ENCODE results near the gene GLCCI1. TPM values are rescaled to one million over a fixed set of nuclear protein-coding genes. Genes with fewer than 3 reads are reported as not detected.

GLCCI1 gene
- polyA plus RNA-seq, 2 of the 4 experiments (the other 2 are of a cell fraction), result 1.2 to 2.8 TPM

DNA sequence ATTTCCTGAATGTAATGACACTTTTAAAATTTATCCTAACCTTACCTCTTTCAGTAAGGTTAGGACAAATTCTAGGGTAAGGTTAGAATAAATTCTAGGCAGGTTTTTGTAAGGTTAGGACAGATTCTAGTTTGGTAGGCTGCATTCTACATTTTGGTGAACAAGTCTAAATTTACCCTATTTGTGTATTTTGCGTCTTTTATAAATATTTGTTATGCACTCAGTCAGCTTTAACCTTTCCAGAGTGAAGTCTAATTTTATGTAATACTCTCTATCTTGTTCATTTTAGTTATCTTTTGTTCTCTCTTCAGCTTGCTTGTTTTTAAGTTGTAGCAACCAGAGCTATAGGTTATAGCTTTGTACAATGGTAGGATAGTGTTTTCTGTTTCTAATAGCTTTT, 54.0 kb downstream of the GLCCI1 start:
- DNase-seq (ENCODE audit: low read depth in 1 of 2, low spot score in 1 of 2), result no peak
- 42% methylated on average over 1 of the region's 1 CpG for WGBS (ENCODE audit: missing lambda C conversion rate)
- Histone ChIP-seq H3K9me3 (no peaks in the 10 kb centered on the region), H3K4me2 (no peak overlapping the region), H3K27ac (no peak overlapping the region), H3K4me1 (no peaks in the 10 kb centered on the region), H3K4me3 (no peak overlapping the region)
- TF ChIP-seq SMC3 (IDR thresholded peaks at IDR 0.05), result no peak
- no peak for TF ChIP-seq RNF2 (IDR thresholded peaks at IDR 0.05; ENCODE audit: borderline replicate concordance, low read depth)
- TF ChIP-seq KDM5A (IDR thresholded peaks at IDR 0.05), result no peak
- no peak for TF ChIP-seq CEBPB (IDR thresholded peaks at IDR 0.05)
- TF ChIP-seq, protein P1, sequence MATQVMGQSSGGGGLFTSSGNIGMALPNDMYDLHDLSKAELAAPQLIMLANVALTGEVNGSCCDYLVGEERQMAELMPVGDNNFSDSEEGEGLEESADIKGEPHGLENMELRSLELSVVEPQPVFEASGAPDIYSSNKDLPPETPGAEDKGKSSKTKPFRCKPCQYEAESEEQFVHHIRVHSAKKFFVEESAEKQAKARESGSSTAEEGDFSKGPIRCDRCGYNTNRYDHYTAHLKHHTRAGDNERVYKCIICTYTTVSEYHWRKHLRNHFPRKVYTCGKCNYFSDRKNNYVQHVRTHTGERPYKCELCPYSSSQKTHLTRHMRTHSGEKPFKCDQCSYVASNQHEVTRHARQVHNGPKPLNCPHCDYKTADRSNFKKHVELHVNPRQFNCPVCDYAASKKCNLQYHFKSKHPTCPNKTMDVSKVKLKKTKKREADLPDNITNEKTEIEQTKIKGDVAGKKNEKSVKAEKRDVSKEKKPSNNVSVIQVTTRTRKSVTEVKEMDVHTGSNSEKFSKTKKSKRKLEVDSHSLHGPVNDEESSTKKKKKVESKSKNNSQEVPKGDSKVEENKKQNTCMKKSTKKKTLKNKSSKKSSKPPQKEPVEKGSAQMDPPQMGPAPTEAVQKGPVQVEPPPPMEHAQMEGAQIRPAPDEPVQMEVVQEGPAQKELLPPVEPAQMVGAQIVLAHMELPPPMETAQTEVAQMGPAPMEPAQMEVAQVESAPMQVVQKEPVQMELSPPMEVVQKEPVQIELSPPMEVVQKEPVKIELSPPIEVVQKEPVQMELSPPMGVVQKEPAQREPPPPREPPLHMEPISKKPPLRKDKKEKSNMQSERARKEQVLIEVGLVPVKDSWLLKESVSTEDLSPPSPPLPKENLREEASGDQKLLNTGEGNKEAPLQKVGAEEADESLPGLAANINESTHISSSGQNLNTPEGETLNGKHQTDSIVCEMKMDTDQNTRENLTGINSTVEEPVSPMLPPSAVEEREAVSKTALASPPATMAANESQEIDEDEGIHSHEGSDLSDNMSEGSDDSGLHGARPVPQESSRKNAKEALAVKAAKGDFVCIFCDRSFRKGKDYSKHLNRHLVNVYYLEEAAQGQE (IDR thresholded peaks at IDR 0.05), result no peak
- TF ChIP-seq ZSCAN20 (CRISPR knock-in tag; IDR thresholded peaks at IDR 0.05), result no peak
- no peak for TF ChIP-seq EHF (CRISPR knock-in tag; IDR thresholded peaks at IDR 0.05)
- no peak for TF ChIP-seq BHLHE40 (IDR thresholded peaks at IDR 0.05; ENCODE audit: low read depth, low read length)
- TF ChIP-seq EHMT2 (IDR thresholded peaks at IDR 0.05; ENCODE audit: low read depth), result no peak
- TF ChIP-seq, protein P2, sequence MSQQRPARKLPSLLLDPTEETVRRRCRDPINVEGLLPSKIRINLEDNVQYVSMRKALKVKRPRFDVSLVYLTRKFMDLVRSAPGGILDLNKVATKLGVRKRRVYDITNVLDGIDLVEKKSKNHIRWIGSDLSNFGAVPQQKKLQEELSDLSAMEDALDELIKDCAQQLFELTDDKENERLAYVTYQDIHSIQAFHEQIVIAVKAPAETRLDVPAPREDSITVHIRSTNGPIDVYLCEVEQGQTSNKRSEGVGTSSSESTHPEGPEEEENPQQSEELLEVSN (IDR thresholded peaks at IDR 0.05; ENCODE audit: borderline replicate concordance, low read depth), result no peak
- no peak for TF ChIP-seq POLR2AphosphoS2 (conservative IDR thresholded peaks at IDR 0.05; ENCODE audit: low read length)
- TF ChIP-seq GATA3 (IDR thresholded peaks at IDR 0.05; ENCODE audit: borderline replicate concordance), result no peak
- no peak for TF ChIP-seq FOSB (CRISPR knock-in tag; IDR thresholded peaks at IDR 0.05)
- ChIA-PET POLR2A (no interaction called here), CTCF (no interaction called here)
- no peak for FAIRE-seq
- ATAC-seq, result no peak

DNA sequence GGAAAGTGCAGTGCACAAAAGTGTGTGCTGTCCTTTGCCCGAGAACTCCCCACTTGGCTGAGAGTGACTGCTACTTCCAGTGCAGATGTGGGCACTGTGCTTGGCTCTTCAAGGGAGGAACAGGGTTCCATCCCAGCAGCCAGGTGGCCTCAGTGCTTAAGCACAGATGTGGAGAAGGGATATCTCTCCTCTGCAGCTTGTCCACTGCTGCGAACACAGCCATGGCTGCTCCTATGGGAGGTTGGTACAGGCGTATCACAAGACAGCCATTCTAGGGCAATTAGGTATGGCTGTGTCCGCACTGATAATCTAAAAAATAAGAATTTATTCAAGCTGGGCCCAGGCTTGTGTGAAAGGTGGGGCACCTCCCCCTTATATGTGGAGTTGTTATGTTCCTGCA, 66.6 kb downstream of the GLCCI1 start:
- ATAC-seq, result peak in 1 of 2 experiments; percentile 13; a peak in 1 of 6 replicates
- Histone ChIP-seq H3K27ac (no peak overlapping the region), H3K4me1 (no peaks in the 10 kb centered on the region), H3K4me2 (no peak overlapping the region), H3K9me3 (peaks cover 1% of the 10 kb centered on the region; the same call in 1 of the 3 replicates), H3K4me3 (no peak overlapping the region)
- 73% methylated on average over 4 of the region's 4 CpGs for WGBS (ENCODE audit: missing lambda C conversion rate)
- DNase-seq (ENCODE audit: low read depth in 1 of 2, low spot score in 1 of 2), result no peak
- ChIA-PET CTCF (interaction anchor here (1.4 to 1.7 kb wide), 3 partner anchors 13 to 354 kb away, joined by 3 to 9 read pairs (median 3); no protein-coding TSS in a partner anchor), POLR2A (no interaction called here)
- FAIRE-seq, result no peak
- TF ChIP-seq, protein P3, sequence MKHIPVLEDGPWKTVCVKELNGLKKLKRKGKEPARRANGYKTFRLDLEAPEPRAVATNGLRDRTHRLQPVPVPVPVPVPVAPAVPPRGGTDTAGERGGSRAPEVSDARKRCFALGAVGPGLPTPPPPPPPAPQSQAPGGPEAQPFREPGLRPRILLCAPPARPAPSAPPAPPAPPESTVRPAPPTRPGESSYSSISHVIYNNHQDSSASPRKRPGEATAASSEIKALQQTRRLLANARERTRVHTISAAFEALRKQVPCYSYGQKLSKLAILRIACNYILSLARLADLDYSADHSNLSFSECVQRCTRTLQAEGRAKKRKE (CRISPR knock-in tag; IDR thresholded peaks at IDR 0.05; ENCODE audit: low read depth), result no peak
- TF ChIP-seq ESRRA (IDR thresholded peaks at IDR 0.05; ENCODE audit: borderline replicate concordance, low read length) (no peak), GATA3 (IDR thresholded peaks at IDR 0.05; ENCODE audit: borderline replicate concordance) (no peak), RFX5 (IDR thresholded peaks at IDR 0.05) (no peak), ZSCAN20 (CRISPR knock-in tag; IDR thresholded peaks at IDR 0.05) (no peak), RCOR1 (IDR thresholded peaks at IDR 0.05; ENCODE audit: low read depth, low read length) (no peak), HEYL (CRISPR knock-in tag; IDR thresholded peaks at IDR 0.05) (no peak), POLR2A (IDR thresholded peaks at IDR 0.05; ENCODE audit: low read length) (no peak), FOSL2 (IDR thresholded peaks at IDR 0.05) (no peak), FOSL2 (CRISPR knock-in tag; IDR thresholded peaks at IDR 0.05) (no peak), CHD4 (IDR thresholded peaks at IDR 0.05; ENCODE audit: borderline replicate concordance) (no peak), CHD2 (IDR thresholded peaks at IDR 0.05; ENCODE audit: low read length, partially characterized antibody) (no peak), MAZ (IDR thresholded peaks at IDR 0.05; ENCODE audit: borderline replicate concordance, low read depth, low read length) (no peak), TP53 (CRISPR knock-in tag; IDR thresholded peaks at IDR 0.05) (no peak), POLR2AphosphoS2 (conservative IDR thresholded peaks at IDR 0.05; ENCODE audit: low read length) (no peak), JUNB (IDR thresholded peaks at IDR 0.05) (no peak)
- TF ChIP-seq, protein P1 (IDR thresholded peaks at IDR 0.05), result no peak
- TF ChIP-seq, protein P4, sequence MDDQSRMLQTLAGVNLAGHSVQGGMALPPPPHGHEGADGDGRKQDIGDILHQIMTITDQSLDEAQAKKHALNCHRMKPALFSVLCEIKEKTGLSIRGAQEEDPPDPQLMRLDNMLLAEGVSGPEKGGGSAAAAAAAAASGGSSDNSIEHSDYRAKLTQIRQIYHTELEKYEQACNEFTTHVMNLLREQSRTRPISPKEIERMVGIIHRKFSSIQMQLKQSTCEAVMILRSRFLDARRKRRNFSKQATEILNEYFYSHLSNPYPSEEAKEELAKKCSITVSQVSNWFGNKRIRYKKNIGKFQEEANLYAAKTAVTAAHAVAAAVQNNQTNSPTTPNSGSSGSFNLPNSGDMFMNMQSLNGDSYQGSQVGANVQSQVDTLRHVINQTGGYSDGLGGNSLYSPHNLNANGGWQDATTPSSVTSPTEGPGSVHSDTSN (IDR thresholded peaks at IDR 0.05), result no peak
- TF ChIP-seq, protein P5, sequence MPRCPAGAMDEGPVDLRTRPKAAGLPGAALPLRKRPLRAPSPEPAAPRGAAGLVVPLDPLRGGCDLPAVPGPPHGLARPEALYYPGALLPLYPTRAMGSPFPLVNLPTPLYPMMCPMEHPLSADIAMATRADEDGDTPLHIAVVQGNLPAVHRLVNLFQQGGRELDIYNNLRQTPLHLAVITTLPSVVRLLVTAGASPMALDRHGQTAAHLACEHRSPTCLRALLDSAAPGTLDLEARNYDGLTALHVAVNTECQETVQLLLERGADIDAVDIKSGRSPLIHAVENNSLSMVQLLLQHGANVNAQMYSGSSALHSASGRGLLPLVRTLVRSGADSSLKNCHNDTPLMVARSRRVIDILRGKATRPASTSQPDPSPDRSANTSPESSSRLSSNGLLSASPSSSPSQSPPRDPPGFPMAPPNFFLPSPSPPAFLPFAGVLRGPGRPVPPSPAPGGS (IDR thresholded peaks at IDR 0.05), result no peak
